ENCODE measurements around the gene PXN.
"Not testable (repeated sequence)": the region's sequence is repeated elsewhere in the genome, so short reads cannot be mapped to it uniquely, and the experiment has no call there.

The PXN gene

GRCh38 chr12:120241561-120242274, 23.8 kb downstream of the PXN start:
- DNase-seq (ENCODE audit: low spot score), result no peak

GRCh38 chr12:120240495-120240833, 25.1 kb downstream of the PXN start:
- DNase-seq (ENCODE audit: low spot score), result no peak

DNA sequence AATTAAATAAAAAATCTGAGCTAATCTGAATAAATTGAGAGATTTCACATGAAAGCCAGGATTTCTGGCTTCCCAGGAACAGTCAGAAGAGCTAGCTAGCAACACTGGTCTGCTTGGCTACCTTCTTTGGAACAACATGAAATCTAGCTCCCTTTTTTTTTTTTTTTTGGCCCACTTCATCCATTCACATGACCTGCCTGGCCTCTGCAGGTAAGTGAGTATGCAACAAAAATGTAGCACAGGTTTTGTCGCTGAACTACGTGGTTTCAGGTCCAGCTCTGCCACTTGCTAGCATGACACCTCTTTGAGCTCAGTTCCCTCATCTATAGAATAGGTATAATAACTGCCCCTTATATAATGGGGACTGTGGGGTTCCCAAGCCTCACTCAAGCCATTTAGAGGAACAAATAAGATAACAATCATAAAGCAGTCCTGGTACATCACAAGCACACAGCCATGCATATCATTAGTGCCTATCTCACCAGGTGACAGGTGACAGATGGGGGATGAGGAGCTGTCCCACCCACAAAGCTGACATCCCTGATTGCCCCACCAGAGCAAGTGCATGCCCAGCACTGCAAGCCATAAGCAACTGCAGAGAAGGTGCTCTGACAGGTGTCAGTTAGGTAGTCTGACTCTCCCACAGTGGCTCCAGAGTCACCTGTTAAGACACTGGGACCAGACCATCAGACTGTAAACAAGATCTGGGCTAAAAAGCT, 25.6 kb downstream of the PXN start:
- no peak for DNase-seq (ENCODE audit: low spot score)

GRCh38 chr12:120238839-120239445, 26.6 kb downstream of the PXN start:
- no peak for DNase-seq (ENCODE audit: low spot score)

DNA sequence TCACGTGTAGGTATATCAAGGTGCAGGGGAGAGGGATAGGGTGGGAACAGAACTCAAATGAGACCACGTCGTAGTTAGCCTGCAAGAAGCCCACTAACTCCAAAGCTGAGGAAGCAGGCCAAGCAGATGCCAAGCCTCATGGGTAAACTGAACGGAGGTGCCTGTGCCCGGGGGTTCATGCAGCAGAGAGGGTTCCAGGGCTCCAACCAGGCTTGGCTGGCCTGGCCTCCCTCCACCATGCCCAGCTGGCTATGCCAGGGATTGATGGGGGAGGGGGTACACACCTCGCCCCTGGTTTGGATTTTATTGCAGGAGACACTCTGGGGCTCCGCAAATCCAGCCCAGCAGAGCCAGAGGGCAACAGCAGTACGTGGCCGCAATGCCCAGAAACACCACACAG, 27.3 kb downstream of the PXN start:
- no peak for DNase-seq (ENCODE audit: low spot score)

GRCh38 chr12:120237360-120238171, 28.0 kb downstream of the PXN start:
- DNase-seq (ENCODE audit: low spot score), result peak; percentile 65

DNA sequence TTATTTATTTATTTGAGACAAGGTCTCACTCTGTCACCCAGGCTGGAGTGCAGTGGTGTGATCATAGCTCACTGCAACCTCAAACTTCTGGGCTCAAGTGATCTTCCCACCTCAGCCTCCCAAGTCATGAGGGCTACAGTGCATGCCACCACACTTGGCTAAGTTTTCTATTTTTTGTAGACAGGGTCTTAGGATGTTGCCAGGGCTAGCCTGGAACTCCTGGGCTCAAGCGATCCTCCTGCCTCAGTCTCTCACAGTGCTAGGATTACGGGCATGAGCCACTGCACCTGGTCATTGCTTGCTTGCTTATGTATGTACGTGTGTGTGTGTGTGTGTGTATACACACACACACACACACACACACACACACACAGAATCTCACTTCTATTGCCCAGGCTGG, 28.7 kb downstream of the PXN start:
- DNase-seq (ENCODE audit: low spot score), result not testable (repeated sequence)

DNA sequence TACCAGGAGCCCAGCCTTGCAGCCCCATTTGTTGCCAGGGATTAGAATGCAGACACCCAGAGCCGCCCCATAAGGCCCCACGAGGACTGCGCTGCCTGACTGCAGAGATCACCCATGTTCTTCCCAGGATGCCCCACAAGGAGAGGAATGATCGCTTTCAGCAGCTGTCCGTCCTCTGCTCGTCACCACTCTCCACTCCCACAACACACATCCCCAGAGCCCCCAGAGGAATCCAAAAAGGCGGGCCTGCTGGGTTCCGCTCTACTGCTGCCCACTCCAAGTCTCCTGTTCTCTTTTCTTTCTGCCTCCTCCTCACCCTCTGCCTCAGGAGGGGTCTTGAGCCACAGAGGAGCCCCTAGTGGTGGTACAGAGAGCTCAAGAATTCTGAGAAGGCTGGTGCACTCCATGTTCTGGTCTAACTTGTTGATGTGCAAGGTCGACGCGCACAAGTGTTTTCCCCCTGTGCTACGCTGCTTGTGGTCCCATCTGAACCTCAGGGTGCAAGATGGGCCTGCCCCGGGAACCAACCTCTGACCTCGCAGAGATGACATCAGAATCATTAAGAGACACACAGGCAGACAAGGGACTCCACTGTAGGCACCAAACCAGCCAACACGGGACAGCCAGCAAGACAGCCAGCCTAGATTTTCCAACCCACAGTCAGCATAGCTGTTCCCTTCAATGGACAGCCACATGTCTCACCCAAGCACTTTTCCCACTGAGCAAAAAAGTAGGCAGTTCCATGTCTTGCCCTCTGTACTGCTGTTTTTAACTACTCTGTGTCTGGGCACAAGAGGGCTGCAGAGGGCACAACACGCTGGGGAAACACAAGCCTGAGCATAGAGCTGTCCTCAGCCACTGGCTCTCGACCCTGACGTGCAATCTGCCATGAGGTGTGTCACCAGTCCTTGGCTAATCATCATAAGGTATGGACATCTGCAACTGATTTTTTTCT, 29.9 kb downstream of the PXN start:
- DNase-seq (ENCODE audit: low spot score), result no peak

DNA sequence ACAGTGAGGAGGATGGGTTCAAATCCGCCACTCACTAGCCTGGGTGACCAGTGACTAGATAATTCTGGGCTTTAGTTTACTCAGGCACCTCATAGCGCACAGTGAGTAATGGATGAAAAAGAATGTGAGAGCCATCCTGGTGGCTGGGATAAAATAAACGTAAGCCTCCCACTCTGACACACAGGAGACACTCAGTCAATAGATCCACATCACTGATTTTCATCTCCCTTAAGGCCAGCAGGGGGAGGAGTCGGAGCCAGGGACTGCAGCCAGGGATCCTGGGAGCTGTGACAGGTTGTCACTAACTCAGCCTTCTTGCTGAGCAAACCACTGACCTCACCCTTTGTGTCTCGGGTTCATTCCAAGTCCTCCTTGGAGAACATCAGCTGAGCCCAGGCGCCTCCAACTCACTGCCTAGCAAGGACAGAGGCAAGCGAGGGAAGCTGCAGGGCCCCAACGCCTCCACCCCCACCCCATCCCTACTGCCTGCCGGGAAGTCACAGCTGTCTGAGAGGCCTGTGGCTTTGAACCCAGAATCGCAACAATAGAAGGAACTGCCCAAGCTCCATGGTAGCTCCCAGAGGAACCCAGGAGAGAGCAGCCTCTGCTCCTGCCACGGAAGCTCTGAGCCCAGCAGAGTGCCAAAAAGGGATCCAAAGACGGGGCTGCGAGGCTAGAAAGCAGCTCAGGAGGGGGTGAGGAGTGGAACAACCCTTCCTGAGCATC, 30.7 kb downstream of the PXN start:
- DNase-seq (ENCODE audit: low spot score), result peak; percentile 50

DNA sequence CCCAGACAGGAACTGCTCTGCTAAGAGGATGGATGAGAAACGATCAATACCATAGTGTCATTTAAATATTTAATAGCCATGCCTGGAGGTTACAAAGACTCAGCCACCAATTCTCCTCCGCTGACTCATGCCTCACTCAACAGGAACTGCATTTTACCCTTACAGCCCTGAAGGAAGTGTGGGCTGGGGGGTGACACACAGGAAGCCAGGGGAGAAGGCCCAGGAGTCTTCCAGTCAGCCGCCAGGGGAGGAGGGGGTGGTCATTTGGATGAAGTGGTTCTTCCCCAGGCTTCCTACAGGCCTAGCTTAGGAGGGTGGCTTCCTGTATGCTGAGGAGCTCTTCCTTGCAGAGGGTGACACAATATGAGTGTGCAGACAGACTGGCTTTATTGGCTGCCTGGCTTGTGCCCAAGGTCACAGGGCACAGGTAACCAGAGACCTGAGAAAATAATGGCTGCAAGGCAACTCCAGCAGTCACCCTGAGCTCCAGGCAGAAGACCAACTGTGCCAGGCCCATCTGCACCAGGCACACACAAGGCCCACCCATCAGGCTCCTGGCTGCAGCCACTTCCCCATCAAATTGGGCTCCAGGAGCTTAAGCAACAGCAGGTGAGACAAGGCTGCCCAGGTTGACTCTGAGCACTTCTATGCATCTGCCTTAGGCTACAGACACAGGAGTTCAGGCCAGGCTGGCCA, 34.1 kb downstream of the PXN start:
- peak; percentile 87 for DNase-seq (ENCODE audit: low spot score)

DNA sequence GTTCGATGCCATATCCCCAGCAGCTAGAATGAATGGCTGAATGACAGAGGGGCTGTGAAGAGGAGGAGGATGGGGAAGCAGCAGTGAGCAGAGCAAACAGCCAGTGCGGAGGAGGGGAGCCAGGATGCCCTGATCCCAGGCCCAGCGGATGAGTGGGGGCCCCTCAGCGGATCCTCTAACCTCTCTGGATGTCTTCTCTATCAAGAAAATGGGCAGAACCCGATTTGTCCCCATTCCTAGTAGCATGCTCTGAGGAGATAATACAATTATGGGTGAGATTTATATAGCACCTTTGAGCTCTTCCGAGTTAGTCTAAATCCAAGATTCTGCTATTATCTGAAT, 34.6 kb downstream of the PXN start:
- no peak for DNase-seq (ENCODE audit: low spot score)

- peak; percentile 89 for DNase-seq (ENCODE audit: low spot score)
Measured at GRCh38 chr12:120230326-120230973, 35.1 kb downstream of the PXN start.

DNA sequence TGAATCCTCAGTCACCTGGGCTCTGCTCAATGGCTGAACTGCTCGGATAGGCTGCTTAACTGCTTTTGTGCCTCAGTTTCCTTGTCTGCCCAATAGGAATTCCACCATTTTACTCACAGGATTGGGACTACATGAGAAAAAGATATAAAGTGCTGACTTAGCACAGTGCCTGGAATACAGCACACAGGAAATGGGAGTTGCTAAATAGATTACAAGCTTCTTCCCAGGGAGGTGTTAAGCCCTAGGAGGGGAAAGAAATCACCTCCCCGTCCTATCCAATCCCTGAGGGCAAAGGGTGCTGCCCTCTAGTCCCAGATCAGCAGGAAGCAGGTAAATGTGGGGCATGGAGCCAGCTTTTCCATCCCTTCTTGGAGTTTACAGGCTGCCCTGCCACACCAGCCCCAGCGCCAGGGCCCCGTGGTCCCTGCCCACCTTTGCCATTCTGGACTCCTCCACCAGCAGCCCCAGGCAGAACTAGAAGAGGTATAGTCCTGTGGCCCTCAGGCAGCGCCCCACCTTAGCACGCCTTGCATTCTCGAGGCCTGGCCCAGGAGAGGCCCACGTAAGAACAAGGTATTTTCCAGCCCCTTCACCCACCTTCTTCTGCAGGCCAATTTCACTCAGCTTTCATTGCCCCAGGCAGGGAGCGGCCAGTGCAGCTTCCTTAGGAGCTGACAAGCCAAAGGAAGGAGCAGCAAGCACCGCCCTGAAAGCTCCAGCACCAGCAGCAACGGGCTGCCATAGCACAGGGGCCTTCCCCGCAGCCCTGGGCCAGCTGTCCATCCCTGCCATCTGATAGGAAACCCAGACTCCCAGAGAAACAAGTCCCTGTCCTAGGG, 35.8 kb downstream of the PXN start:
- peak; percentile 65 for DNase-seq (ENCODE audit: low spot score)

- peak; percentile 39 for DNase-seq (ENCODE audit: low spot score)
Measured at GRCh38 chr12:120229071-120229486, 36.5 kb downstream of the PXN start.

DNA sequence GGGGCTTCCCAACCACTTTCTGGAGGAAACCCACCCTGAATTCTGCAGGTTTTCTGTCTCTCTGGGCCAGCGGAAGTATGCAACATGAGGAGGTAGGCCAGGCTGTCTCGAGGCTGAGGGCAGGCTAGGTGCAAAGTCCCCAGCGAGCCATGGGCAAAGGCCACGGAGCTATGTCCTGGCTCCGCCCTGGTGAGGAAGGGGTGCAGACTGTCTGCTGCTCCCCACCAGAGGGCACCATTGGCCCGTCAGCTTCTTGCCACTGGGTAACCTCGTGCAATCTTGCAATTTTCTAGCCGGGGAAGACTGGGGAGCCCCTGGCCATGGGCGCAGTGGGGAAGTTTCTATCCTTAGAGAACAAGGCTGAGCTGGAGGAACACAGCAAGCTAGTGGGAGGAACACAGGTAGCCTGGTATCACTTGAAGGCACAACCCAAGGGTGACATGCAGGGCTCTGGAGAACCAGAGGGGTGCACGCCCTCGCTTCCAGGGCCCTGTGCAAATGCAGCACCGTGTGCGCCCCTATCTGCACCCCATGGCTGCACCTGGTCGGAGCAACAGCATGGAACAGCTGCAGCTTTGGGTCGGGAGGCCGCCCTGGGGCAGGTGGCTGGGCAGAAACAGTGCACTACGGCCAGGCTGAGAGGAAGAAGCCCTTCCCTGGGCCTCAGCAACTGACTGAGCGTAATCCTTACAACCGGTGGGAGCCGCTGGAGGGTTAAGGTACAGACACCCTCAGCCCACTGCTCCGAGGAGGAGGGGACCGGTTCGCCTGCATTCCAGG, 37.0 kb downstream of the PXN start:
- DNase-seq (ENCODE audit: low spot score), result peak; percentile 92

DNA sequence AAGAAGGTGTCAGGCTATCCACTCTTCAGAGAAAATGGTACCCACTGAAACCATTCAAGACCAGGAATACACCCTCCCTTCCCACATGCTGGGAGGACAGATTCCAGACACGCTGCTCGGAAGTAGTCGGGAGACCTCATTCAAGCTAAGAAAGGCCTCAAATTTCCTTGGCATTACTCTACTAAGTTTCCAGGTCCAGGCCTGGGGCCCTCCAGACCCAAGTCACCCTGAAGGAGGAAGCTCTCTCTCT, 37.6 kb downstream of the PXN start:
- DNase-seq (ENCODE audit: low spot score), result no peak

- DNase-seq (ENCODE audit: low spot score), result no peak
Measured at GRCh38 chr12:120227233-120228040, 38.1 kb downstream of the PXN start.
